ENCODE results near the gene MALAT1.

GRCh38 chr11:65539744-65540289 lies 41.0 kb downstream of the MALAT1 start:
- no peak for TF ChIP-seq POLR2A (IDR thresholded peaks at IDR 0.05; ENCODE audit: control extremely low read depth in 1 of 2, low read depth in 2 of 2, low read length in 2 of 2)
- TF ChIP-seq HDAC2 (IDR thresholded peaks at IDR 0.05; ENCODE audit: borderline replicate concordance in 1 of 2, low read depth in 2 of 2, low read length in 2 of 2): no peak
- TF ChIP-seq NRF1 (IDR thresholded peaks at IDR 0.05; ENCODE audit: low read depth, low read length): no peak
- TF ChIP-seq, protein P1, sequence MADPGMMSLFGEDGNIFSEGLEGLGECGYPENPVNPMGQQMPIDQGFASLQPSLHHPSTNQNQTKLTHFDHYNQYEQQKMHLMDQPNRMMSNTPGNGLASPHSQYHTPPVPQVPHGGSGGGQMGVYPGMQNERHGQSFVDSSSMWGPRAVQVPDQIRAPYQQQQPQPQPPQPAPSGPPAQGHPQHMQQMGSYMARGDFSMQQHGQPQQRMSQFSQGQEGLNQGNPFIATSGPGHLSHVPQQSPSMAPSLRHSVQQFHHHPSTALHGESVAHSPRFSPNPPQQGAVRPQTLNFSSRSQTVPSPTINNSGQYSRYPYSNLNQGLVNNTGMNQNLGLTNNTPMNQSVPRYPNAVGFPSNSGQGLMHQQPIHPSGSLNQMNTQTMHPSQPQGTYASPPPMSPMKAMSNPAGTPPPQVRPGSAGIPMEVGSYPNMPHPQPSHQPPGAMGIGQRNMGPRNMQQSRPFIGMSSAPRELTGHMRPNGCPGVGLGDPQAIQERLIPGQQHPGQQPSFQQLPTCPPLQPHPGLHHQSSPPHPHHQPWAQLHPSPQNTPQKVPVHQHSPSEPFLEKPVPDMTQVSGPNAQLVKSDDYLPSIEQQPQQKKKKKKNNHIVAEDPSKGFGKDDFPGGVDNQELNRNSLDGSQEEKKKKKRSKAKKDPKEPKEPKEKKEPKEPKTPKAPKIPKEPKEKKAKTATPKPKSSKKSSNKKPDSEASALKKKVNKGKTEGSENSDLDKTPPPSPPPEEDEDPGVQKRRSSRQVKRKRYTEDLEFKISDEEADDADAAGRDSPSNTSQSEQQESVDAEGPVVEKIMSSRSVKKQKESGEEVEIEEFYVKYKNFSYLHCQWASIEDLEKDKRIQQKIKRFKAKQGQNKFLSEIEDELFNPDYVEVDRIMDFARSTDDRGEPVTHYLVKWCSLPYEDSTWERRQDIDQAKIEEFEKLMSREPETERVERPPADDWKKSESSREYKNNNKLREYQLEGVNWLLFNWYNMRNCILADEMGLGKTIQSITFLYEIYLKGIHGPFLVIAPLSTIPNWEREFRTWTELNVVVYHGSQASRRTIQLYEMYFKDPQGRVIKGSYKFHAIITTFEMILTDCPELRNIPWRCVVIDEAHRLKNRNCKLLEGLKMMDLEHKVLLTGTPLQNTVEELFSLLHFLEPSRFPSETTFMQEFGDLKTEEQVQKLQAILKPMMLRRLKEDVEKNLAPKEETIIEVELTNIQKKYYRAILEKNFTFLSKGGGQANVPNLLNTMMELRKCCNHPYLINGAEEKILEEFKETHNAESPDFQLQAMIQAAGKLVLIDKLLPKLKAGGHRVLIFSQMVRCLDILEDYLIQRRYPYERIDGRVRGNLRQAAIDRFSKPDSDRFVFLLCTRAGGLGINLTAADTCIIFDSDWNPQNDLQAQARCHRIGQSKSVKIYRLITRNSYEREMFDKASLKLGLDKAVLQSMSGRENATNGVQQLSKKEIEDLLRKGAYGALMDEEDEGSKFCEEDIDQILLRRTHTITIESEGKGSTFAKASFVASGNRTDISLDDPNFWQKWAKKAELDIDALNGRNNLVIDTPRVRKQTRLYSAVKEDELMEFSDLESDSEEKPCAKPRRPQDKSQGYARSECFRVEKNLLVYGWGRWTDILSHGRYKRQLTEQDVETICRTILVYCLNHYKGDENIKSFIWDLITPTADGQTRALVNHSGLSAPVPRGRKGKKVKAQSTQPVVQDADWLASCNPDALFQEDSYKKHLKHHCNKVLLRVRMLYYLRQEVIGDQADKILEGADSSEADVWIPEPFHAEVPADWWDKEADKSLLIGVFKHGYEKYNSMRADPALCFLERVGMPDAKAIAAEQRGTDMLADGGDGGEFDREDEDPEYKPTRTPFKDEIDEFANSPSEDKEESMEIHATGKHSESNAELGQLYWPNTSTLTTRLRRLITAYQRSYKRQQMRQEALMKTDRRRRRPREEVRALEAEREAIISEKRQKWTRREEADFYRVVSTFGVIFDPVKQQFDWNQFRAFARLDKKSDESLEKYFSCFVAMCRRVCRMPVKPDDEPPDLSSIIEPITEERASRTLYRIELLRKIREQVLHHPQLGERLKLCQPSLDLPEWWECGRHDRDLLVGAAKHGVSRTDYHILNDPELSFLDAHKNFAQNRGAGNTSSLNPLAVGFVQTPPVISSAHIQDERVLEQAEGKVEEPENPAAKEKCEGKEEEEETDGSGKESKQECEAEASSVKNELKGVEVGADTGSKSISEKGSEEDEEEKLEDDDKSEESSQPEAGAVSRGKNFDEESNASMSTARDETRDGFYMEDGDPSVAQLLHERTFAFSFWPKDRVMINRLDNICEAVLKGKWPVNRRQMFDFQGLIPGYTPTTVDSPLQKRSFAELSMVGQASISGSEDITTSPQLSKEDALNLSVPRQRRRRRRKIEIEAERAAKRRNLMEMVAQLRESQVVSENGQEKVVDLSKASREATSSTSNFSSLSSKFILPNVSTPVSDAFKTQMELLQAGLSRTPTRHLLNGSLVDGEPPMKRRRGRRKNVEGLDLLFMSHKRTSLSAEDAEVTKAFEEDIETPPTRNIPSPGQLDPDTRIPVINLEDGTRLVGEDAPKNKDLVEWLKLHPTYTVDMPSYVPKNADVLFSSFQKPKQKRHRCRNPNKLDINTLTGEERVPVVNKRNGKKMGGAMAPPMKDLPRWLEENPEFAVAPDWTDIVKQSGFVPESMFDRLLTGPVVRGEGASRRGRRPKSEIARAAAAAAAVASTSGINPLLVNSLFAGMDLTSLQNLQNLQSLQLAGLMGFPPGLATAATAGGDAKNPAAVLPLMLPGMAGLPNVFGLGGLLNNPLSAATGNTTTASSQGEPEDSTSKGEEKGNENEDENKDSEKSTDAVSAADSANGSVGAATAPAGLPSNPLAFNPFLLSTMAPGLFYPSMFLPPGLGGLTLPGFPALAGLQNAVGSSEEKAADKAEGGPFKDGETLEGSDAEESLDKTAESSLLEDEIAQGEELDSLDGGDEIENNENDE (IDR thresholded peaks at IDR 0.05; ENCODE audit: insufficient replicate concordance, low read length): no peak
